Loucy (cell line): ENCODE measurements around the gene SATB2.

Experiments used
- H2AFZ ChIP-seq: fragments of 200-600 bp; sonication (generic); 2 replicates; pipeline ENCODE4 v1.6.0; 2016; ENCODE audit warnings: antibody characterized with exemption, mild to moderate bottlenecking, low read length, moderate library complexity
- H3F3A ChIP-seq: fragments of 200-600 bp; 2 replicates; pipeline ENCODE4 v1.6.0; 2016; ENCODE audit warnings: antibody characterized with exemption, low read depth, mild to moderate bottlenecking
- H3K27me3 ChIP-seq: fragments of 200-600 bp; sonication (generic); 2 replicates; pipeline ENCODE4 v1.6.1; 2014; ENCODE audit warnings: low read length, mild to moderate bottlenecking; ENCODE audit not compliant: insufficient read depth, poor library complexity, severe bottlenecking
- H3K36me3 ChIP-seq: fragments of 200-600 bp; sonication (generic); 2 replicates; pipeline ENCODE4 v1.6.1; 2016; ENCODE audit warnings: low read length; ENCODE audit not compliant: insufficient read depth
- H3K4me1 ChIP-seq: fragments of 200-600 bp; sonication (generic); 2 replicates; pipeline ENCODE4 v1.5.1; 2014; ENCODE audit warnings: low read length, mild to moderate bottlenecking; ENCODE audit not compliant: insufficient read depth, poor library complexity, severe bottlenecking
- H3K4me2 ChIP-seq: fragments of 200-600 bp; sonication (generic); 2 replicates; pipeline ENCODE4 v1.6.0; 2014; ENCODE audit warnings: antibody characterized with exemption, low read length, low read depth, mild to moderate bottlenecking; ENCODE audit not compliant: poor library complexity, severe bottlenecking
- H3K4me3 ChIP-seq: fragments of 200-600 bp; sonication (generic); 2 replicates; pipeline ENCODE4 v1.5.1; 2014; ENCODE audit warnings: low read length, mild to moderate bottlenecking, mixed read lengths; ENCODE audit not compliant: poor library complexity, severe bottlenecking
- H3K79me2 ChIP-seq: fragments of 200-600 bp; sonication (generic); 2 replicates; pipeline ENCODE4 v1.6.1; 2014; ENCODE audit warnings: low read length; ENCODE audit not compliant: insufficient read depth
- H3K9ac ChIP-seq: fragments of 200-600 bp; sonication (generic); 2 replicates; pipeline ENCODE4 v1.6.0; 2014; ENCODE audit warnings: mild to moderate bottlenecking, low read depth, low read length, moderate library complexity; ENCODE audit not compliant: poor library complexity, severe bottlenecking
- H3K9me2 ChIP-seq: fragments of 200-600 bp; sonication (generic); replicated peaks from 2 replicates; pipeline ENCODE4 v1.6.1; 2016; ENCODE audit warnings: low read depth, low read length, mixed read lengths
- H3K9me3 ChIP-seq: fragments of 200-600 bp; sonication (generic); 2 replicates; pipeline ENCODE4 v1.6.1; 2014; ENCODE audit warnings: mild to moderate bottlenecking, antibody characterized with exemption, low read length, low read depth; ENCODE audit not compliant: insufficient read depth
- H4K20me1 ChIP-seq: fragments of 200-600 bp; sonication (generic); 2 replicates; pipeline ENCODE4 v1.6.0; 2014; ENCODE audit warnings: antibody characterized with exemption, low read length, mild to moderate bottlenecking; ENCODE audit not compliant: insufficient read depth, poor library complexity, severe bottlenecking
- EZH2phosphoT487 ChIP-seq: fragments of 200-600 bp; IDR thresholded peaks from 2 replicates; pipeline ENCODE4 v1.6.1; 2018; ENCODE audit warnings: antibody characterized with exemption, mild to moderate bottlenecking, moderate library complexity, borderline replicate concordance
- TF ChIP-seq, protein P1 (sequence below): fragments of 200-600 bp; sonication (generic); conservative IDR thresholded peaks from 2 replicates; pipeline ENCODE4 v1.5.1; 2014; ENCODE audit warnings: mild to moderate bottlenecking, antibody characterized with exemption, low read length

Gene SATB2

DNA sequence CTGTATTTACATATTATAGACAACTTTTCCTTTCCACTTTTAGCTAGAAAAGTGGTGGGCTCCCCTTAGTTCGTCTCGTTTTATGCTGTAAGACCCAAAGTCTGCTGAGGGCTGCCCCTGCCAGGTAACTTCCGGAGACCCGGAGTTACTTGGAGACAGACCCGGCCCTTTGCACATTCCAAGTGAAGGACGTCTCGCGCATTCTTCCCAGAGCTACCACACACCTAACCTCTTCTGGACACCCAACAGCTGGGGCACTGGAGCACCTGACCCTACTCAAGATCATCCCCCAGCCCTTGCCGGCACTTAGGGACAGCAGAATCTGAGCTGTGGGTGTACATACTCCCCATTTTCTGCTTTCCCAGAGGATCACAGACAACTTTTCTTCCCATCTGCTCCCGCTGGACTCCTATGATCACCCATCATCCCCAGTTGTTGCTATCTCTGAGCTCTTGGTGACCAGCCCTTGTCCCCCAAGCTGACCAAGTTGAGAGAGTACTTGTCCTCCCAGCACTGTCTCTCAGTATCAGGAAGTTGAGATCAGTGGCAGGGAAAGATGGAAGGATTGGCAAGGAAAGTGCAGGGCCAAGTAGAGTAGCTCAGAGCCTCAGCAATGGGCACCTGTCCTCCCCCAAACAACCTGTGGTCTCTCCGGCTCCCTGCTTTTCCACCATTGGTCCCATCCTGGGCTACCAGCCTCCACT lies 8.4 kb upstream of the SATB2 start:
- H3K27me3 ChIP-seq = no peaks in the 10 kb centered on the region
- H3K4me2 ChIP-seq = no peak overlapping the region
- no peaks in the 10 kb centered on the region for H3K36me3 ChIP-seq
- H3K9me3 ChIP-seq = no peaks in the 10 kb centered on the region
- H3F3A ChIP-seq = no peaks in the 10 kb centered on the region
- H3K9me2 ChIP-seq = no peaks in the 10 kb centered on the region
- no peaks in the 10 kb centered on the region for H3K79me2 ChIP-seq
- no peak overlapping the region for H3K4me3 ChIP-seq
- TF ChIP-seq, protein P1, sequence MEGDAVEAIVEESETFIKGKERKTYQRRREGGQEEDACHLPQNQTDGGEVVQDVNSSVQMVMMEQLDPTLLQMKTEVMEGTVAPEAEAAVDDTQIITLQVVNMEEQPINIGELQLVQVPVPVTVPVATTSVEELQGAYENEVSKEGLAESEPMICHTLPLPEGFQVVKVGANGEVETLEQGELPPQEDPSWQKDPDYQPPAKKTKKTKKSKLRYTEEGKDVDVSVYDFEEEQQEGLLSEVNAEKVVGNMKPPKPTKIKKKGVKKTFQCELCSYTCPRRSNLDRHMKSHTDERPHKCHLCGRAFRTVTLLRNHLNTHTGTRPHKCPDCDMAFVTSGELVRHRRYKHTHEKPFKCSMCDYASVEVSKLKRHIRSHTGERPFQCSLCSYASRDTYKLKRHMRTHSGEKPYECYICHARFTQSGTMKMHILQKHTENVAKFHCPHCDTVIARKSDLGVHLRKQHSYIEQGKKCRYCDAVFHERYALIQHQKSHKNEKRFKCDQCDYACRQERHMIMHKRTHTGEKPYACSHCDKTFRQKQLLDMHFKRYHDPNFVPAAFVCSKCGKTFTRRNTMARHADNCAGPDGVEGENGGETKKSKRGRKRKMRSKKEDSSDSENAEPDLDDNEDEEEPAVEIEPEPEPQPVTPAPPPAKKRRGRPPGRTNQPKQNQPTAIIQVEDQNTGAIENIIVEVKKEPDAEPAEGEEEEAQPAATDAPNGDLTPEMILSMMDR = no peak
- TF ChIP-seq EZH2phosphoT487 = no peak
- H3K9ac ChIP-seq = no peak overlapping the region
- no peaks in the 10 kb centered on the region for H4K20me1 ChIP-seq
- no peak overlapping the region for H2AFZ ChIP-seq
- H3K4me1 ChIP-seq = no peaks in the 10 kb centered on the region

GRCh38 chr2:199465390-199465789 lies 7.7 kb upstream of the SATB2 start:
- Histone ChIP-seq H3F3A (no peaks in the 10 kb centered on the region), H2AFZ (no peak overlapping the region), H3K79me2 (no peaks in the 10 kb centered on the region), H3K4me3 (no peak overlapping the region), H4K20me1 (no peaks in the 10 kb centered on the region), H3K9me2 (no peaks in the 10 kb centered on the region), H3K27me3 (no peaks in the 10 kb centered on the region), H3K9me3 (no peaks in the 10 kb centered on the region), H3K36me3 (no peaks in the 10 kb centered on the region), H3K4me2 (no peak overlapping the region), H3K9ac (no peak overlapping the region), H3K4me1 (no peaks in the 10 kb centered on the region)
- TF ChIP-seq, protein P1 = no peak
- no peak for TF ChIP-seq EZH2phosphoT487

DNA sequence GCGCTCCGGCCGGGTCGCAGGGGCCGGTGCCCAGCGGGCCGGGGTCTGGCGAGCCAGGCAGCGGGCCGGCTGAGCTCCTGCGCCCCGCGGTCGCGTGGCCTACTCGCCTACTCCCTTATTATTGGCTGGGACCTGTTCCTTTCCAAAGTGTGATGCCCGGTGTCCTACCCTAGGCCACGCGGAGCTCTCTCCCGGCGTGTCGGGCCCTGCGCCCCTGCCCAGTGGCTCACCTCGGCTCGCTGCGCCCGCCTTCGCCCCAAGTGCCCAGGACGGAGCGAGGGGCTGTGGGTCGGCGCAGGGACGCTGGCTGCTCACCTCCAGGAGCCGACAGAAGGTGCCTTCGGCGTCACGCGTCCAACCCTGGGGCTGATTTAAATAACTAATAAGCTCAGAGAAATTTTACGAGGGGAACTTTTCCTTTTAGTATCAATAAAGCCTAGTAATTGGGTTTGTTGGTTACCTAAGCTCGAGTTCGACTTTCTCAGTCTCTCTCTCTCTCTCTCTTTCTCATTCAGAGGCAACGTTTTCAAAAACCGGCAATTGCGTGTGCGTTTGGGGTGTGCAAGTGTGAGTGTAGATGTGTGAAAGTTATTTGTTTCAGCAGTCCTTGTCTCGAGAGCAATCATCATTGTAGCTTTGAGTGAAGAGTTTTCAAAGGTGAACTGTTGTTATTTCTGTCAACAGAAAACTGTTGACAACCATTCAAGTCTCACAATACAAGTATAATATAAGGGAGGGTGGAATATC lies 7.0 kb upstream of the SATB2 start:
- H3K9me2 ChIP-seq = no peaks in the 10 kb centered on the region
- H4K20me1 ChIP-seq = no peaks in the 10 kb centered on the region
- H3K4me1 ChIP-seq = no peaks in the 10 kb centered on the region
- no peak overlapping the region for H3K4me2 ChIP-seq
- H3F3A ChIP-seq = no peaks in the 10 kb centered on the region
- H3K27me3 ChIP-seq = no peaks in the 10 kb centered on the region
- no peak overlapping the region for H3K9ac ChIP-seq
- no peak overlapping the region for H2AFZ ChIP-seq
- no peaks in the 10 kb centered on the region for H3K79me2 ChIP-seq
- no peaks in the 10 kb centered on the region for H3K9me3 ChIP-seq
- no peaks in the 10 kb centered on the region for H3K36me3 ChIP-seq
- TF ChIP-seq EZH2phosphoT487 = no peak
- TF ChIP-seq, protein P1 = no peak
- no peak overlapping the region for H3K4me3 ChIP-seq
